Measurements from ENCODE around the gene RPS6KB1. TPM values are rescaled to one million over a fixed set of nuclear protein-coding genes. Genes with fewer than 3 reads are reported as not detected.

Gene RPS6KB1
- total and polyA plus RNA-seq, 2 experiments from 2014 or later: 23.3 to 31.4 TPM

DNA sequence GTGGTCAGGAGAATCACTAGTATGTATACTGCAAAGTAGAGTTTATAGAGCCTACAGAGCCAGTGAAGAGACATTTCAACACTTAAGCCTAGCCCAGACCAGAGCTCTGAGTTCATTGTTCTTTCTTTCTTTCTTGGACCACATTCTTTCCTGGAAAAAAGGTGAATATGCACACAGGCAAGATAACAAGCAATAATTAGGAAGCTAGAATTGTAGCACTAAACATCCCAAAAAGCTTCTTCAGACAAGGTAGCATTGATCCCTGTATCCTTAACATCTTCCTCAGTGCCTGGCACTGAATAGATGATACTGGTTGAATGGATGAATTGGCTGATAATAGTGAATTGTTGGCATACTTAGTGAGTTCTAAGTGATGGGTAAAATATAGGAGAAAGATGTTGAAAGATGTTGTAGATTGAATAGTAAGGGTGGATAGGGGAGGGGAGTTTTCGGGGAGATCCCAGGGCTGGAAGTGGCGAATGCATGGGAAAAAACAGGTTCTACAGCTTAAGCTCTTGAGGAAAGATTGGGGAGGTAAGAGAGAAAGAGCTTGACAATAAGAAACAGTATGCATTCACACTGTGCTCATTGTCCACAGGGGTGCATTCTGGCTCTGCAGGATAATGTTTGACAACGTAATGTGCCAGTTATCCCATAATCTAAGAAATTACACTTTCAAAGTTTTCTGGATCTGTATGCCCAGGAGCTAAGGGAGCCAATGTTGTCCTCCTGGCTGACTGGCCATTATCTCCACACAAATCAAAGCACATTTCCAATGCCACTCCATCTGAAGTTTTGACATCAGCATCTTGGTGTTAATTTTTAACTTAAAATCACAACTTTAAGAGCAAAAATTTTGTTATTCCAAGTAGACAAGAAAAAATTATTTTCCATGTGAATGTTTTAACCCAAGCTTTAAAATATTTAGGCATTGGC, 35.8 kb upstream of the RPS6KB1 start:
- Histone ChIP-seq H3K36me3 (ENCODE audit: low read depth) (no peaks in the 10 kb centered on the region), H3K79me2 (ENCODE audit: insufficient read depth) (no peaks in the 10 kb centered on the region), H3K9me2 (ENCODE audit: insufficient read depth) (no peaks in the 10 kb centered on the region), H3F3A (ENCODE audit: insufficient read depth) (peaks cover 23% of the 10 kb centered on the region), H3K4me2 (ENCODE audit: unreplicated experiment) (no peak overlapping the region), H4K20me1 (ENCODE audit: insufficient read depth) (no peaks in the 10 kb centered on the region), H3K4me3 (no peak overlapping the region), H3K27ac (no peak overlapping the region), H2AFZ (no peak overlapping the region), H3K9me3 (ENCODE audit: low read depth) (no peaks in the 10 kb centered on the region), H3K9ac (no peak overlapping the region), H3K4me1 (ENCODE audit: insufficient read depth) (peaks cover 29% of the 10 kb centered on the region), H3K27me3 (replicated peaks; ENCODE audit: insufficient read depth) (no peaks in the 10 kb centered on the region)
- DNase-seq: no peak
- TF ChIP-seq EZH2 (IDR thresholded peaks at IDR 0.05; ENCODE audit: insufficient read depth, poor library complexity, severe bottlenecking) (no peak), EZH2phosphoT487 (IDR thresholded peaks at IDR 0.05; ENCODE audit: insufficient read depth, low read depth) (no peak)
- 87 to 91% methylated on average over 3 of the region's 3 CpGs for WGBS, 2 experiments (ENCODE audit: low coverage in 1 of 2, low lambda C conversion rate in 2 of 2, missing lambda C conversion rate in 2 of 2)
- in situ Hi-C loops (cut with MboI): no loop called here

DNA sequence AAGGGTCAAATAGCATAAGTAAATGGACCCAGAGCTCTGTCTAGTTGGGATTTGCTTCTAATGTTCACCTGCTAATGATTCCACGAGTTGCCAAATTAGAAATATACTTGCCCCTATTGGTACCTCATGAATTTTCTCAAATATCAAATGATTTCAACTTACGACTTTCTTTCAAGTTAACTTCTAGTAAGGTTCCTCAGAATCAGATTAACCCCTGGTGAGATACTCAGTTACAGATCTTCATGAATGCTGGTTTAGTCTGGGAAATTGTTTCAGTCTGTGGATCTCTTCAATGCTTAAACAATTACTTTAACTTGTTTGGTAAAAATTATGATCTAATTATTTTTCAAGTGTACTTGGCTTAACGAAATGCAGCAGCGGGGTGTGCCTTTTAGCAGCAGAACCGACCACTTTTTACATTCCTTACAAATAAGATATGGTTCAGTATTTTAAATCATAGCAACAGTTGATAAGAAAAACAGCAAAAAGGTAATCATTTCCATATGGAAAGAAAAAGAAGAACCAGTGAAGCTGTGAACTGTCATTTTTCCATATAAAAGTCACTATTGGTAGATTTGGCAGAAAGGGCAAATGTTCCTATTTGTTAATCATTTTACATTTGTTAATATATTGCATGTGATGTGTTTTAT, 34.6 kb upstream of the RPS6KB1 start:
- H3K4me3 ChIP-seq: no peak overlapping the region
- H2AFZ ChIP-seq: peak overlapping the region; percentile 34; the same call in 1 of the 2 replicates
- TF ChIP-seq EZH2phosphoT487 (IDR thresholded peaks at IDR 0.05; ENCODE audit: insufficient read depth, low read depth) (no peak), EZH2 (IDR thresholded peaks at IDR 0.05; ENCODE audit: insufficient read depth, poor library complexity, severe bottlenecking) (no peak)
- peaks cover 17% of the 10 kb centered on the region for H3K4me1 ChIP-seq (ENCODE audit: insufficient read depth)
- no peaks in the 10 kb centered on the region for H3K9me3 ChIP-seq (ENCODE audit: low read depth)
- peak overlapping the region; percentile 8; the same call in 1 of the 2 replicates for H3K27ac ChIP-seq
- no peaks in the 10 kb centered on the region for H3K79me2 ChIP-seq (ENCODE audit: insufficient read depth)
- no peaks in the 10 kb centered on the region for H3K27me3 ChIP-seq (replicated peaks; ENCODE audit: insufficient read depth)
- no peaks in the 10 kb centered on the region for H3K36me3 ChIP-seq (ENCODE audit: low read depth)
- peaks cover 11% of the 10 kb centered on the region for H3F3A ChIP-seq (ENCODE audit: insufficient read depth)
- DNase-seq: peak; percentile 27
- H3K9me2 ChIP-seq (ENCODE audit: insufficient read depth): no peaks in the 10 kb centered on the region
- H4K20me1 ChIP-seq (ENCODE audit: insufficient read depth): no peaks in the 10 kb centered on the region
- H3K4me2 ChIP-seq (ENCODE audit: unreplicated experiment): no peak overlapping the region
- in situ Hi-C loops (cut with MboI): no loop called here
- H3K9ac ChIP-seq: peak overlapping the region; percentile 47
- WGBS, 2 experiments (ENCODE audit: low coverage in 1 of 2, low lambda C conversion rate in 2 of 2, missing lambda C conversion rate in 2 of 2): 38 to 39% methylated on average over 5 of the region's 5 CpGs

DNA sequence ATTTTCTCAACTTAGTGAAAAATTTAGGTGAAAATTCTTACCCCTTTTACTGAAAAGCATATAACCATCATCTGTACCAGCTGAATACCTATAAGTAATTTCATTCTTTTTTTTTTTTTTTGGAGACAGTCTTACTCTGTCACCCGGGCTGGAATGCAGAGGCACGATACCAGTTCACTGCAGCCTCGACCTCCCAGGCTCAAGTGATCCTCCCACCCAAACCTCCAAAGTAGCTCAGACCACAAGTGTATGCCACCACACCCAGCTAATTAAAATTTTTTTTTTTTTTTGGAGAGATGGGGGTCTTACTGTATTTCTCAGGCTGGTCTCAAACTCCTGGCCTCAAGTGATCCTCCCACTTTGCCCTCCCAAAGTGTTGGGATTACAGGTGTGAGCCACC, 34.0 kb upstream of the RPS6KB1 start:
- Histone ChIP-seq H3K27me3 (replicated peaks; ENCODE audit: insufficient read depth) (no peaks in the 10 kb centered on the region), H4K20me1 (ENCODE audit: insufficient read depth) (no peaks in the 10 kb centered on the region), H3K4me2 (ENCODE audit: unreplicated experiment) (no peak overlapping the region), H3K9me3 (ENCODE audit: low read depth) (no peaks in the 10 kb centered on the region), H2AFZ (0 out of 2 replicates have a peak overlapping the region, but pooled peaks have one; percentile 34), H3K36me3 (ENCODE audit: low read depth) (no peaks in the 10 kb centered on the region), H3F3A (ENCODE audit: insufficient read depth) (peaks cover 9% of the 10 kb centered on the region; the same call in 1 of the 2 replicates), H3K4me3 (no peak overlapping the region), H3K9ac (peak overlapping the region; percentile 47), H3K27ac (0 out of 2 replicates have a peak overlapping the region, but pooled peaks have one; percentile 8), H3K4me1 (ENCODE audit: insufficient read depth) (peaks cover 12% of the 10 kb centered on the region), H3K9me2 (ENCODE audit: insufficient read depth) (no peaks in the 10 kb centered on the region), H3K79me2 (ENCODE audit: insufficient read depth) (no peaks in the 10 kb centered on the region)
- DNase-seq: no peak
- in situ Hi-C loops (cut with MboI): no loop called here
- 13 to 22% methylated on average over 3 of the region's 3 CpGs for WGBS, 2 experiments (ENCODE audit: low coverage in 1 of 2, low lambda C conversion rate in 2 of 2, missing lambda C conversion rate in 2 of 2)
- TF ChIP-seq EZH2phosphoT487 (IDR thresholded peaks at IDR 0.05; ENCODE audit: insufficient read depth, low read depth) (no peak), EZH2 (IDR thresholded peaks at IDR 0.05; ENCODE audit: insufficient read depth, poor library complexity, severe bottlenecking) (no peak)

DNA sequence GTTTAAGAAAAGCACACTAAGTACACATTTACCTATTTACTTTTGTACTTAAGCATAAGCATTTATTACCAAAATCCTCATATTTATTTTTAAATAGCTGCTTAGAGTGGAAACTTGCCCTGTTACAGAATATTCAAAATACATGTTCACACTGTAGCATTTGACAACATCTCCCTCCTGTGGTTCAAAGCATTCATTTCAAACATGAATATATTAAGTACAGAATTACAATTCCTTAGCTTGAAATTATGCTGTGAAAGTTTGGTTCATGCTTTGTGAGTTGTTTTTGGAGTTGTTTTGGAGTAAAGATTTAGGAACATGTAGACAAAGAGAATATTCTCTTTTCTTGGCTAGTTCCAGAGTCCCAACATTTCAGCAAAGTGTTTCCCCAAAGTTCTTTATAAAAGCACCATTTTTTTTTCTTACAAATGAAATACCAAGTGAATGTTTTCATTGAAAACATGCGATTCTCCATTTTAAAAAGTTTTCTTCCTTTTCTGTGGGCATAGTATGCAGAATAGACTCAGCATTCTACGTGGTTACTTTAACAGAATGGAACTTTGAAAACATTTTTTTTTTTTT, 33.4 kb upstream of the RPS6KB1 start:
- peak overlapping the region; percentile 40; the same call in 1 of the 2 replicates for H2AFZ ChIP-seq
- TF ChIP-seq EZH2phosphoT487 (IDR thresholded peaks at IDR 0.05; ENCODE audit: insufficient read depth, low read depth): no peak
- TF ChIP-seq EZH2 (IDR thresholded peaks at IDR 0.05; ENCODE audit: insufficient read depth, poor library complexity, severe bottlenecking): no peak
- H3K9me3 ChIP-seq (ENCODE audit: low read depth): no peaks in the 10 kb centered on the region
- H3K4me1 ChIP-seq (ENCODE audit: insufficient read depth): peaks cover 12% of the 10 kb centered on the region
- H3K27ac ChIP-seq: no peak overlapping the region
- H3K9me2 ChIP-seq (ENCODE audit: insufficient read depth): no peaks in the 10 kb centered on the region
- H3K9ac ChIP-seq: peak overlapping the region; percentile 47; the same call in 1 of the 2 replicates
- no peaks in the 10 kb centered on the region for H3K79me2 ChIP-seq (ENCODE audit: insufficient read depth)
- 75 to 81% methylated on average over 2 of the region's 2 CpGs for WGBS, 2 experiments (ENCODE audit: low coverage in 1 of 2, low lambda C conversion rate in 2 of 2, missing lambda C conversion rate in 2 of 2)
- peak; percentile 79 for DNase-seq
- in situ Hi-C loops (cut with MboI): no loop called here
- H4K20me1 ChIP-seq (ENCODE audit: insufficient read depth): no peaks in the 10 kb centered on the region
- peaks cover 9% of the 10 kb centered on the region; the same call in 1 of the 2 replicates for H3F3A ChIP-seq (ENCODE audit: insufficient read depth)
- no peak overlapping the region for H3K4me3 ChIP-seq
- no peaks in the 10 kb centered on the region for H3K36me3 ChIP-seq (ENCODE audit: low read depth)
- no peak overlapping the region for H3K4me2 ChIP-seq (ENCODE audit: unreplicated experiment)
- no peaks in the 10 kb centered on the region for H3K27me3 ChIP-seq (replicated peaks; ENCODE audit: insufficient read depth)

All from GM23248 (cell line).